K562 (cell line): Measurements from ENCODE around the gene PRKG1. TPM values are rescaled to one million over a fixed set of nuclear protein-coding genes. Genes with fewer than 3 reads are reported as not detected.

Source experiments
- ATAC-seq: fragments of 200-7000 bp; cut with Tn5 transposase; 3 replicates; pipeline ENCODE4 v1.9.1; 2020; ENCODE audit warnings: moderate library complexity
- BruUV-seq: library from RNA; stranded (reverse); fragments of 400-500 nt; replicated peaks from 2 replicates; lab custom pipeline; 2021; lab: Mats Ljungman, UMichigan
- CTCF ChIA-PET: fragments of 300-600 bp; formaldehyde crosslinking; extraction: SDS; loops from one replicate; lab custom pipeline; 2021; ENCODE audit warnings: low intra/inter-chr PET ratio; lab: Yijun Ruan, JAX
- POLR2A ChIA-PET: fragments of 300-600, 350-650 bp; sonication (Branson Sonifier 250); formaldehyde crosslinking; extraction: SDS; loops from one replicate; lab custom pipeline; 2021; ENCODE audit warnings: antibody characterized with exemption, inconsistent platforms; lab: Yijun Ruan, JAX
- DNase-seq, 4 experiments: peaks; one replicate each; pipeline versions ENCODE4 v3.0.0 to v3.0.0-alpha.2; 2011 to 2018; ENCODE audit warnings: low spot score in 3 of 4, mixed read lengths in 3 of 4; ENCODE audit errors: extremely low read depth in 1 of 4
- FAIRE-seq: peaks from 2 replicates; lab custom pipeline; 2011; peaks lifted over from hg19 to GRCh38; lab: Jason Lieb, UNC
- H2AFZ ChIP-seq: 2 replicates; pipeline ENCODE4 v1.6.0; 2011; ENCODE audit warnings: low read depth, low read length, control low read depth, inconsistent platforms
- H3K27ac ChIP-seq: fragments of 200-600 bp; 3 replicates; pipeline ENCODE4 v1.8.0; 2011; ENCODE audit warnings: low read depth, mild to moderate bottlenecking, control low read depth, inconsistent platforms, low read length, moderate library complexity, mixed read lengths; ENCODE audit errors: extremely low read depth
- H3K27me3 ChIP-seq, 2 experiments: fragments of 300-600 bp in 1 of 2; 2 replicates in 1 of 2; 3 replicates in 1 of 2; pipeline versions ENCODE4 v1.6.0 to v1.8.0; 2011; ENCODE audit warnings: inconsistent platforms in 2 of 2, low read length in 2 of 2, mild to moderate bottlenecking in 1 of 2, mixed read lengths in 1 of 2, moderate library complexity in 1 of 2; ENCODE audit not compliant: control insufficient read depth in 2 of 2, insufficient read depth in 2 of 2
- H3K36me3 ChIP-seq: fragments of 300-600 bp; 3 replicates; pipeline ENCODE4 v1.8.0; 2011; ENCODE audit warnings: mild to moderate bottlenecking, low read length, inconsistent platforms; ENCODE audit not compliant: control insufficient read depth, insufficient read depth
- H3K4me1 ChIP-seq, 2 experiments: fragments of 200-600 bp in 1 of 2; replicated peaks in 1 of 2; 2 replicates in 1 of 2; 3 replicates in 1 of 2; pipeline versions ENCODE4 v1.5.1 to v1.8.0; 2011; ENCODE audit warnings: inconsistent platforms in 2 of 2, low read length in 2 of 2, mild to moderate bottlenecking in 1 of 2, mixed read lengths in 1 of 2, moderate library complexity in 1 of 2; ENCODE audit not compliant: control insufficient read depth in 2 of 2, insufficient read depth in 2 of 2
- H3K4me2 ChIP-seq: 2 replicates; pipeline ENCODE4 v1.6.1; 2011; ENCODE audit warnings: low read length, control low read depth, inconsistent platforms, mixed read lengths; ENCODE audit not compliant: insufficient read depth
- H3K4me3 ChIP-seq: fragments of 200-600 bp; sonication (generic), shearing (Covaris generic); 2 replicates; pipeline ENCODE4 v1.5.1; 2016; ENCODE audit warnings: control low read depth, inconsistent platforms
- H3K79me2 ChIP-seq: fragments of 200-600 bp; 3 replicates; pipeline ENCODE4 v1.8.0; 2011; ENCODE audit warnings: low read length, inconsistent platforms; ENCODE audit not compliant: control insufficient read depth, insufficient read depth
- H3K9ac ChIP-seq, 2 experiments: 2 replicates each; pipeline versions ENCODE4 v1.6.0 to v1.6.1; 2011; ENCODE audit warnings: low read depth in 2 of 2, low read length in 2 of 2, control low read depth in 1 of 2, inconsistent platforms in 1 of 2, mild to moderate bottlenecking in 1 of 2, mixed read lengths in 1 of 2; ENCODE audit not compliant: insufficient read depth in 1 of 2
- H3K9me1 ChIP-seq: one replicate; pipeline ENCODE4 v1.6.0; 2011; ENCODE audit warnings: inconsistent platforms, mild to moderate bottlenecking, low read length, moderate library complexity; ENCODE audit not compliant: control insufficient read depth, insufficient read depth
- H3K9me3 ChIP-seq: replicated peaks from 2 replicates; pipeline ENCODE4 v1.5.1; 2011; ENCODE audit warnings: low read depth, low read length, inconsistent platforms; ENCODE audit not compliant: control insufficient read depth, insufficient read depth
- H4K20me1 ChIP-seq: replicated peaks from 2 replicates; pipeline ENCODE4 v1.6.1; 2011; ENCODE audit warnings: low read length, inconsistent platforms, mixed read lengths; ENCODE audit not compliant: control insufficient read depth, insufficient read depth
- C11orf30 ChIP-seq: fragments of 450-650 bp; IDR thresholded peaks from 2 replicates; pipeline ENCODE4 v1.6.1; 2016; ENCODE audit warnings: low read depth, mild to moderate bottlenecking
- FOXP1 ChIP-seq: sonication (generic); formaldehyde crosslinking; IDR thresholded peaks from 2 replicates; pipeline ENCODE4 v1.8.0; 2022; ENCODE audit warnings: mild to moderate bottlenecking, missing genetic modification reagents
- HDAC3 ChIP-seq: fragments of 450-650 bp; IDR thresholded peaks from 2 replicates; pipeline ENCODE4 v1.6.1; 2018; ENCODE audit warnings: borderline replicate concordance, mild to moderate bottlenecking, moderate library complexity; ENCODE audit not compliant: partially characterized antibody
- PHTF2 ChIP-seq: fragments of 250-450 bp; sonication (Bioruptor Pico); IDR thresholded peaks from 2 replicates; pipeline ENCODE4 v1.5.0; 2021; ENCODE audit warnings: mild to moderate bottlenecking
- ZKSCAN1 ChIP-seq: fragments of 150-350 bp; IDR thresholded peaks from 2 replicates; pipeline ENCODE4 v1.6.1; 2016; ENCODE audit warnings: low read depth, low read length
- ZNF79 ChIP-seq: fragments of 250-450 bp; sonication (Bioruptor Pico); IDR thresholded peaks from 2 replicates; pipeline ENCODE4 v1.4.0; 2020; ENCODE audit warnings: low read depth, mild to moderate bottlenecking, moderate library complexity
- WGBS: fragments of 100-300 bp; shearing (Covaris generic); methylation state at CpG from one replicate; pipeline ENCODE4 v1.1.6; 2016; ENCODE audit warnings: low coverage, mixed read lengths; ENCODE audit not compliant: insufficient coverage; ENCODE audit errors: missing lambda C conversion rate; 5-methylcytosine and 5-hydroxymethylcytosine counted together
- in situ Hi-C: fragments of 300-500 bp; cut with MboI; formaldehyde crosslinking; loops from 4 replicates; pipeline ENCODE4 v1.15.0; 2018; ENCODE audit warnings: inconsistent platforms, mixed read lengths
- intact Hi-C: fragments of 100-400 bp; cut with micrococcal nuclease; formaldehyde crosslinking; loops from 2 replicates; pipeline ENCODE4 v1.14.2; 2022
- polyA plus RNA-seq, 8 experiments: library from polyadenylated mRNA; depleted of rRNA in 4 of 8; stranded (reverse) in 5 of 8; unstranded in 3 of 8; fragments of >200 nt; fragmentation: Nextera tagmentation in 2 of 8; fragmentation: Illumina TruSeq in 1 of 8; extraction: Ambion mirVana in 2 of 8; extraction: Trizol in 1 of 8; gene quantifications; 2 replicates each; pipeline versions ENCODE4 v1.2.1 to v1.2.3, GENCODE V29; 2011 to 2014; ENCODE audit warnings: inconsistent platforms in 1 of 8, missing spikeins in 1 of 8
- total RNA-seq, 7 experiments: library from RNA; depleted of rRNA in 6 of 7; stranded (reverse); fragments of >200 nt in 6 of 7; fragmentation: Illumina TruSeq in 2 of 7; extraction: Trizol in 2 of 7; gene quantifications; 2 replicates each; pipeline versions ENCODE4 v1.2.1 to v1.2.3, GENCODE V29; 2011 to 2021; ENCODE audit warnings: low replicate concordance in 1 of 7
- TF ChIP-seq, protein P1 (sequence below): fragments of 250-450 bp; sonication (Bioruptor Pico); IDR thresholded peaks from 2 replicates; pipeline ENCODE4 v1.4.0; 2020; ENCODE audit warnings: mild to moderate bottlenecking, moderate library complexity

The PRKG1 gene
- total and polyA plus RNA-seq, 9 of the 15 experiments (the other 6 are each of a cell fraction or from before 2014, with no cell fraction given), result 0.22 TPM; not detected in 8

- TF ChIP-seq C11orf30, result no peak
- TF ChIP-seq FOXP1, result no peak
- no peak for TF ChIP-seq ZNF79 (CRISPR knock-in tag)
- TF ChIP-seq, protein P1, sequence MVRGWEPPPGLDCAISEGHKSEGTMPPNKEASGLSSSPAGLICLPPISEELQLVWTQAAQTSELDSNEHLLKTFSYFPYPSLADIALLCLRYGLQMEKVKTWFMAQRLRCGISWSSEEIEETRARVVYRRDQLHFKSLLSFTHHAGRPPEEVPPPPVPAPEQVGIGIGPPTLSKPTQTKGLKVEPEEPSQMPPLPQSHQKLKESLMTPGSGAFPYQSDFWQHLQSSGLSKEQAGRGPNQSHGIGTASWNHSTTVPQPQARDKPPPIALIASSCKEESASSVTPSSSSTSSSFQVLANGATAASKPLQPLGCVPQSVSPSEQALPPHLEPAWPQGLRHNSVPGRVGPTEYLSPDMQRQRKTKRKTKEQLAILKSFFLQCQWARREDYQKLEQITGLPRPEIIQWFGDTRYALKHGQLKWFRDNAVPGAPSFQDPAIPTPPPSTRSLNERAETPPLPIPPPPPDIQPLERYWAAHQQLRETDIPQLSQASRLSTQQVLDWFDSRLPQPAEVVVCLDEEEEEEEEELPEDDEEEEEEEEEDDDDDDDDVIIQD, result no peak
- Histone ChIP-seq H3K9me3 (no peaks in the 10 kb centered on the region), H3K9ac (no peak overlapping the region), H3K27ac (no peak overlapping the region), H3K4me2 (no peak overlapping the region), H3K4me1 (no peaks in the 10 kb centered on the region), H3K36me3 (no peaks in the 10 kb centered on the region), H4K20me1 (no peaks in the 10 kb centered on the region), H3K4me3 (no peak overlapping the region), H2AFZ (no peak overlapping the region), H3K9me1 (no peaks in the 10 kb centered on the region), H3K79me2 (no peaks in the 10 kb centered on the region), H3K27me3 (no peaks in the 10 kb centered on the region)
- ChIA-PET CTCF (no interaction called here), POLR2A (no interaction called here)
- FAIRE-seq (no peak), DNase-seq (no peak), ATAC-seq (no peak)
- BruUV-seq, result no TSS peak
- in situ Hi-C loops, result no loop called here
- intact Hi-C loops, result no loop called here
- WGBS, result 0% methylated on average over 1 of the region's 1 CpG
Observed at GRCh38 chr10:51217505-51217904, 143.2 kb downstream of the PRKG1 start.

- Histone ChIP-seq H3K4me1 (no peaks in the 10 kb centered on the region), H2AFZ (no peak overlapping the region), H3K27ac (no peak overlapping the region), H3K79me2 (no peaks in the 10 kb centered on the region), H3K9me3 (no peaks in the 10 kb centered on the region), H3K36me3 (no peaks in the 10 kb centered on the region), H4K20me1 (no peaks in the 10 kb centered on the region), H3K4me3 (no peak overlapping the region), H3K9me1 (no peaks in the 10 kb centered on the region), H3K27me3 (no peaks in the 10 kb centered on the region), H3K4me2 (no peak overlapping the region), H3K9ac (no peak overlapping the region)
- in situ Hi-C loops (no loop called here), intact Hi-C loops (no loop called here)
- DNase-seq, result no peak
- no peak for FAIRE-seq
- ChIA-PET CTCF (no interaction called here), POLR2A (no interaction called here)
- TF ChIP-seq HDAC3, result no peak
- no peak for TF ChIP-seq ZKSCAN1
- TF ChIP-seq PHTF2 (CRISPR knock-in tag), result no peak
- under 1% methylated on average over 5 of the region's 5 CpGs for WGBS
- no TSS peak for BruUV-seq
- ATAC-seq, result no peak
Observed at GRCh38 chr10:51224671-51225161, 150.4 kb downstream of the PRKG1 start.
